ENCODE data around the gene LARP4B.

LARP4B gene

DNA sequence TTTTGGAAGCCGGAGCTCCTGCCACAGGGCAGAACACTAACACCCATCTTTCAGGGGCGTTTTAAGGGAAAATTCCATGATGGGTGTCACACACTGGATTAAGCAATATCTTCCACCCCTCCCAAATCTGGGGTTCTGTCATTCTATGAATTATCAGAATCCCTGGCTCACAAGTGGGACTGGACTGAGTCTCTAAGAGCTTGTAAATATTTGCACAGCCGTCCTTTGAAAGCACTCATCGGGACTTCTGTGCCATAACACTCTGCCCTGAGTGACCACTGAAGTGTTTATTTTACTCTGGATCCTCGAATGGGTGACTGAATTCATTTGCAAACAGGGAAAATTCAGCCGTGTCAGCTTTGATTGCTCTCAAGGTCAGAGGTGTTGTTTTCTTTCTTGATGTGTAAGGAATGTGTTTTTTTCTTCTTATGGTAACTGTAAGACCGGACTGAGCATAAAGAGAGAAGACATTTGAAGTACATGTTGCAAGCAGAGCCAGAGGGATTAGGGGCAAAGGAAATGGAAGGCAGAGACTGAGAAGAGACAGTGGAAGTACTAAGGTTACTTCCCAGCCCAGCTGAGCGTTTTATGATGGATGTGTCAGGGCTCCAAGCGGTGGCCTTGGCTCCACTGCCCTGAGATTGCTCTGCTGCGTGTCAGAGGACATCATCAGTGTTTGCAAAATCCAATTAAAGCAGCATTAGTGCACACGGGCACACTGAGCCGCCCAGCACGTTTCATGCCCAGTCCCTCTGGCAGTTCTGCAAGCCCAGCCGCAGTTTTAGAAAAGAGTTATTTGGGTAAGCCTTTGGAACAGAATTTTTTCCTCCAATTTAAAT is 39.0 kb upstream of the LARP4B start:
- Histone ChIP-seq H3K4me3 (ENCODE audit: low read length) (no peak overlapping the region), H3F3A (ENCODE audit: control insufficient read depth, insufficient read depth) (no peaks in the 10 kb centered on the region), H3K27ac (ENCODE audit: low read depth, low read length) (no peak overlapping the region), H3K36me3 (ENCODE audit: control insufficient read depth, low read length) (no peaks in the 10 kb centered on the region), H3K27me3 (ENCODE audit: control insufficient read depth, low read length) (peaks cover 21% of the 10 kb centered on the region), H3K9me2 (replicated peaks; ENCODE audit: control insufficient read depth, low read length) (no peaks in the 10 kb centered on the region), H3K79me2 (ENCODE audit: control insufficient read depth, low read length) (no peaks in the 10 kb centered on the region), H4K20me1 (ENCODE audit: control insufficient read depth, insufficient read depth, low read depth, low read length) (no peaks in the 10 kb centered on the region), H3K9me3 (ENCODE audit: control insufficient read depth, insufficient read depth, low read length) (no peaks in the 10 kb centered on the region), H3K4me2 (ENCODE audit: low read length) (no peak overlapping the region), H3K4me1 (ENCODE audit: control insufficient read depth, low read length) (0 out of 2 replicates have a peak, but pooled peaks cover 4% of the 10 kb centered on the region)
- TF ChIP-seq, protein P1, sequence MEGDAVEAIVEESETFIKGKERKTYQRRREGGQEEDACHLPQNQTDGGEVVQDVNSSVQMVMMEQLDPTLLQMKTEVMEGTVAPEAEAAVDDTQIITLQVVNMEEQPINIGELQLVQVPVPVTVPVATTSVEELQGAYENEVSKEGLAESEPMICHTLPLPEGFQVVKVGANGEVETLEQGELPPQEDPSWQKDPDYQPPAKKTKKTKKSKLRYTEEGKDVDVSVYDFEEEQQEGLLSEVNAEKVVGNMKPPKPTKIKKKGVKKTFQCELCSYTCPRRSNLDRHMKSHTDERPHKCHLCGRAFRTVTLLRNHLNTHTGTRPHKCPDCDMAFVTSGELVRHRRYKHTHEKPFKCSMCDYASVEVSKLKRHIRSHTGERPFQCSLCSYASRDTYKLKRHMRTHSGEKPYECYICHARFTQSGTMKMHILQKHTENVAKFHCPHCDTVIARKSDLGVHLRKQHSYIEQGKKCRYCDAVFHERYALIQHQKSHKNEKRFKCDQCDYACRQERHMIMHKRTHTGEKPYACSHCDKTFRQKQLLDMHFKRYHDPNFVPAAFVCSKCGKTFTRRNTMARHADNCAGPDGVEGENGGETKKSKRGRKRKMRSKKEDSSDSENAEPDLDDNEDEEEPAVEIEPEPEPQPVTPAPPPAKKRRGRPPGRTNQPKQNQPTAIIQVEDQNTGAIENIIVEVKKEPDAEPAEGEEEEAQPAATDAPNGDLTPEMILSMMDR (IDR thresholded peaks at IDR 0.05; ENCODE audit: low read depth, low read length, poor library complexity, severe bottlenecking) = no peak
- no peak for TF ChIP-seq EZH2phosphoT487 (IDR thresholded peaks at IDR 0.05; ENCODE audit: borderline replicate concordance, low read length)

DNA sequence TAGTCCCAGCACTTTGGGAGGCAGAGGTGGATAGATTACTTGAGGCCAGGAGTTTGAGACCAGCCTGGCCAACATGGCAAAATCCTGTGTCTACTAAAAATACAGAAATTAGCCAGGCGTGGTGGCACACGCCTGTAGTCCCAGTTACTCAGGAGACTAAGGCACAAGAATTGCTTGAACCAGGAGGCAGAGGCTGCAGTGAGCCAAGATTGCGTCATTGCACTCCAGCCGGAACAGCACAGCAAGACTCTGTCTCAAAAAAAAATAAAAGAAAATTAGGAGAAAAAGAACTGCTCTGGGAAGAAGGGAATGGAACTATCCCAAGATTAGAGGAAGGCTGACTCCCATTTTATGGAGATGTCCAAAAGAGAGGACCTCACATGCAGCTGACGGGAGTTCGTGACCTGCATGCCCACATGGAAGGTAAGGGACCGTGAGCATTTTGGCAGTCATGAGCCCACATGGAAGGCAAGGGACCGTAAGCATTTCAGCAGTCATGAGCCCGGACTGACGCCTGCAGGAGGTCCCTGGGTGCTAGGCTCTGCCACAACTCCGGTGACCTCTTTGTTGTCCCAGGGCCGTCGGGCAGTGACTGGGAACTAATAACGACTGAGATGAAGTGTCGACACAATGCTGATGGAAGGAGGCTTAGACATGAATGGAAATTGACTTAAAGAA is 38.1 kb upstream of the LARP4B start:
- H3F3A ChIP-seq (ENCODE audit: control insufficient read depth, insufficient read depth) = no peaks in the 10 kb centered on the region
- no peak for TF ChIP-seq EZH2phosphoT487 (IDR thresholded peaks at IDR 0.05; ENCODE audit: borderline replicate concordance, low read length)
- TF ChIP-seq, protein P1 (IDR thresholded peaks at IDR 0.05; ENCODE audit: low read depth, low read length, poor library complexity, severe bottlenecking) = no peak
- H3K27me3 ChIP-seq (ENCODE audit: control insufficient read depth, low read length) = peaks cover 21% of the 10 kb centered on the region
- H4K20me1 ChIP-seq (ENCODE audit: control insufficient read depth, insufficient read depth, low read depth, low read length) = no peaks in the 10 kb centered on the region
- H3K27ac ChIP-seq (ENCODE audit: low read depth, low read length) = no peak overlapping the region
- 0 out of 2 replicates have a peak, but pooled peaks cover 4% of the 10 kb centered on the region for H3K4me1 ChIP-seq (ENCODE audit: control insufficient read depth, low read length)
- H3K4me2 ChIP-seq (ENCODE audit: low read length) = no peak overlapping the region
- H3K36me3 ChIP-seq (ENCODE audit: control insufficient read depth, low read length) = no peaks in the 10 kb centered on the region
- no peaks in the 10 kb centered on the region for H3K9me3 ChIP-seq (ENCODE audit: control insufficient read depth, insufficient read depth, low read length)
- no peak overlapping the region for H3K4me3 ChIP-seq (ENCODE audit: low read length)
- H3K79me2 ChIP-seq (ENCODE audit: control insufficient read depth, low read length) = no peaks in the 10 kb centered on the region
- H3K9me2 ChIP-seq (replicated peaks; ENCODE audit: control insufficient read depth, low read length) = no peaks in the 10 kb centered on the region

DNA sequence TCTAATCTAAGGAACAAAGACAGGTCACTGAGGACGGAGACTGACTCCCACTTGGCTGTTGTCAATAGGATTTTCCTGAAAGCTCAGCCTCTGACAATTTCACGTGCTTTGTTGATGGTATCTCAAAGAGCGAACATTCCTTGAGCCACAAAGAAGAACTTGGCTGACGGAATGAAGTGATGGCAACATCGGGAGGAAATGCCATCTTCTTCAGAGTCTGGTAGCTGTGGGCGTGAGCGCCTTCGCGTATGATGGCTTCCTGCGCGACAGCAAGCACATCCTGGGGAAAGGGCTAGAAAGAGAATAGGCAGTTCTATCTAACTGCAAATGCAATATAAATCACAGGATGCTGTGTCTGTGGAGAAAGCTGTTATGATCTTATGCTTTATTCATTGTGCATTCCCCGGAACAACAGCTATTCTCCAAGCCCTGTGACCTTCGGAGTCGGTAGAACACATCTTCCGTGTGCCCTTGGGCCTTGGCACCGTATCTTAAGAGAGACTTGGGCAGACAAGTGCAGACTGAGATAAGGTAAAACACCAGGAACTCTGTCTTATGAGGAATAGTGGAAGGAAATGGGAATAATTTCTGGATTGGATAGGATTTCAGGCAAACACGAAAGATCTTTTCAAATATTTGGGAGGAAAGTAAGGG is 37.2 kb upstream of the LARP4B start:
- H3K9me2 ChIP-seq (replicated peaks; ENCODE audit: control insufficient read depth, low read length) = no peaks in the 10 kb centered on the region
- no peak overlapping the region for H3K4me2 ChIP-seq (ENCODE audit: low read length)
- H3K9me3 ChIP-seq (ENCODE audit: control insufficient read depth, insufficient read depth, low read length) = no peaks in the 10 kb centered on the region
- no peak overlapping the region for H3K27ac ChIP-seq (ENCODE audit: low read depth, low read length)
- no peak for TF ChIP-seq EZH2phosphoT487 (IDR thresholded peaks at IDR 0.05; ENCODE audit: borderline replicate concordance, low read length)
- TF ChIP-seq, protein P1 (IDR thresholded peaks at IDR 0.05; ENCODE audit: low read depth, low read length, poor library complexity, severe bottlenecking) = no peak
- no peaks in the 10 kb centered on the region for H3K36me3 ChIP-seq (ENCODE audit: control insufficient read depth, low read length)
- H3K27me3 ChIP-seq (ENCODE audit: control insufficient read depth, low read length) = peaks cover 21% of the 10 kb centered on the region
- H3K4me3 ChIP-seq (ENCODE audit: low read length) = no peak overlapping the region
- H3K4me1 ChIP-seq (ENCODE audit: control insufficient read depth, low read length) = 0 out of 2 replicates have a peak, but pooled peaks cover 4% of the 10 kb centered on the region
- no peaks in the 10 kb centered on the region for H3F3A ChIP-seq (ENCODE audit: control insufficient read depth, insufficient read depth)
- no peaks in the 10 kb centered on the region for H3K79me2 ChIP-seq (ENCODE audit: control insufficient read depth, low read length)
- no peaks in the 10 kb centered on the region for H4K20me1 ChIP-seq (ENCODE audit: control insufficient read depth, insufficient read depth, low read depth, low read length)

All from DOHH2 (cell line).